SIG-M5 treated with dmso at 0.1 percent for 504 hours (cell line): ENCODE results near the gene SRRT.
"Not testable (repeated sequence)": the region's sequence is repeated elsewhere in the genome, so short reads cannot be mapped to it uniquely, and the experiment has no call there.

Experiments used
- DNase-seq: peaks from one replicate; lab custom pipeline; 2025; ENCODE audit not compliant: unreplicated experiment; lab: John Stamatoyannopoulos, UW

Gene SRRT

DNA sequence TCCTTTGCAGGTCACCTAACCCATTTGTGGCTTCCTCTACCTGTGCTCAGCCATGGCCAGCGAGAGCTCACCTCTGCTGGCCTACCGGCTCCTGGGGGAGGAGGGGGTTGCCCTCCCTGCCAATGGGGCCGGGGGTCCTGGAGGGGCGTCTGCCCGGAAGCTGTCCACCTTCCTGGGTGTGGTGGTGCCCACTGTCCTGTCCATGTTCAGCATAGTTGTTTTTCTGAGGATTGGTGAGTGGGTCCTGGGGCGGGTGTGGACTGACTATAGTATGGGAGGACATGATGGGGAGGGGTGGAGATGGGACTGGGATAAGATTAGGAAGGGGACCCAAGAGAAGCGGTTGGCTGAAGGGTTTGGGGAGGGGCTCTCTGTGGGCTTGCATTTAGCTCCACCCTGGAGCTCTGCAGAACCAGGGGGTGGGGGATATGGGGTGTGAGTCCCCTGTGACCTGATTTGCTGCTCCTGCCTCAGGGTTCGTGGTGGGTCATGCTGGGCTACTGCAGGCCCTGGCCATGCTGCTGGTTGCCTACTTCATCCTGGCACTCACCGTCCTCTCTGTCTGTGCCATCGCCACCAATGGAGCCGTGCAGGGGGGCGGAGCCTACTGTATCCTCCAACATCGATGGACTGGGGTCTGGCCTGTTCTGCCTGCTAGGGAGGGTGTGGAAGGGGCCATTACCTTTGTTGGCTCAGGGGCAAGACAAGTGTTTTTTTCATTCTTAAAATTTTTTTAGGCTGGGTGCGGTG lies 20.6 kb upstream of the SRRT start:
- no peak for DNase-seq

DNA sequence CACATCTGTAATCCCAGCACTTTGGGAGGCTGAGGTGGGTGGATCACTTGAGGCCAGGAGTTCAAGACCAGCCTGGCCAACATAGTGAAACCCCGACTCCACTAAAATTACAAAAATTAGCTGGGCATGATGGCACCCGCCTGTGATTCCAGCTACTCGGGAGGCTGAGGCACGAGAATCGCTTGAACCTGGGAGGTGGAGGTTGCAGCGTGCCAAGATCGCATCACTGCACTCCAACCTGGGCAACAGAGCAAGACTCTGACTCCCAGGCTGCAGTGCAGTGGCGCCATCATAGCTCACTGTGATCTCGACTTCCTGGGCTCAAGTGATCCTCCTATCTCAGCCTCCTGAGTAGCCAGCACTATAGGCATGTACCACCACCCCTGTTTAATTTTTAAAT lies 20.0 kb upstream of the SRRT start:
- not testable (repeated sequence) for DNase-seq

DNA sequence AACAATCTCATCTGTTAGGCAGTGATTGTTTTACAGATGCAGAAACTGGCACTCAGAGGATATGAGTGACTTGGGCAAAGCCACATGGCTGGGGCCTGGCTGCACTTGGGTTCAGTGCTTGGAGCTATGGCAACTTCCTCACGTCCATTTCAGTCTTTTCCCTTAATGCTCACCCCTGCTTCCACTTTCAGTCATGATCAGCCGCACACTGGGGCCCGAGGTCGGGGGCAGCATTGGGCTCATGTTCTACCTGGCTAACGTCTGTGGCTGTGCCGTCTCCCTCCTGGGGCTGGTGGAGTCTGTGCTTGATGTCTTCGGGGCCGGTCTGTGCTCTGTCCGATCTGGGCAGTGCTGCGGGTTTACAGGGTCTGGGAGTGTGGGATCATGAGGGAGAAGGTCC lies 19.4 kb upstream of the SRRT start:
- no peak for DNase-seq

- DNase-seq: no peak
Measured at GRCh38 chr7:100856871-100857282, 18.0 kb upstream of the SRRT start.

- DNase-seq: no peak
Measured at GRCh38 chr7:100859856-100860255, 15.0 kb upstream of the SRRT start.

- DNase-seq: no peak
Measured at GRCh38 chr7:100860702-100861615, 13.9 kb upstream of the SRRT start.

GRCh38 chr7:100861616-100861985 lies 13.3 kb upstream of the SRRT start:
- DNase-seq: no peak

DNA sequence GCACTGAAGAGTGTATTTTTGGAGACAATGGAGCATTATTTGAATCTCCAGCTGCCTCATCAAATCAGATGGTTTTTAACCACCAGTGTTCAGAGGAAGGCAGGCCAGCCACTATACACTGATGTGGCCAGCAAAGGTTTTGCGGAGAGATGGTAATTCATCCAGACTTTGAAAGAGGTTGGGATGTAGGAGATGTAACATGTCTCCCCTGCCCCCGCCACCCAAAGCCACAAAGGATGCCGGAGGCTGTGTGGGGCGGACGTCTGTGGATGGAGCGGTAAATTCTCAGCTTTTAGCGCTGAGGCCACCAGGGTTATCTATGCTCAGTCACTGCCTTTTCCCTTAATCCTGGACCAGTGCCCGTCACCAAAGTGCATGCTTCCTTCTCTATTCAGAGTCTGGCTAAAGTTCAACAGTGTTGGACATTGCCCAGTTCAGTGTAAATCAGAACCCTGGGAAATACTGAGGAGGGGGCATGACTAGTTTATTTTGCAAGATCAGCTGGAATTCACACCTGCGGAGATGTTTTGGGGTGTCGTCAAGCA lies 11.4 kb upstream of the SRRT start:
- no peak for DNase-seq

- DNase-seq: no peak
Measured at GRCh38 chr7:100864263-100864845, 10.5 kb upstream of the SRRT start.

GRCh38 chr7:100865372-100865911 lies 9.5 kb upstream of the SRRT start:
- no peak for DNase-seq

DNA sequence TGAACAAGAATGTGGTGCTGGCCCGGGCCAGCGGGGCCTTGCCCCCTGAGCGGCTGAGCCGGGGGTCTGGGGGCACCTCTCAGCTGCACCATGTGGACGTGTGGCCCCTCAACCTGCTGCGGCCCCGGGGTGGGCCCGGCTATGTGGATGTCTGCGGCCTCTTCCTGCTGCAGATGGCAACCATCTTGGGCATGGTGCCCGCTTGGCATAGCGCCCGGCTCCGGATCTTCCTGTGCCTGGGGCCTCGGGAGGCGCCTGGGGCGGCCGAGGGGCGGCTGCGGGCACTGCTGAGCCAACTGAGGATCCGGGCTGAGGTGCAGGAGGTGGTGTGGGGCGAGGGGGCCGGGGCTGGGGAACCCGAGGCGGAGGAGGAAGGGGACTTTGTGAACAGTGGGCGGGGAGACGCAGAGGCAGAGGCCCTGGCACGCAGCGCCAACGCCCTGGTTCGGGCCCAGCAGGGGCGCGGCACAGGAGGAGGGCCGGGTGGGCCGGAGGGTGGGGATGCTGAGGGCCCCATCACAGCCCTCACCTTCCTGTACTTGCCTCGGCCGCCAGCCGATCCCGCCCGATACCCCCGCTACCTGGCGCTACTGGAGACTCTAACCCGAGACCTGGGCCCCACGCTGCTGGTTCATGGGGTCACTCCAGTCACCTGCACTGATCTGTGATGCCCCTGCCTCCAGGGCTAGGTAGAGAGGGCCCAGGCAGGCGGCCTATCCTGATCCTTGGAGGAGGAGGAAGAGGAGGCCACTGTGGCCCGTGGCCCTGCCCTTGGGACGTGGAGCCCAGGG lies 8.8 kb upstream of the SRRT start:
- no peak for DNase-seq

- no peak for DNase-seq
Measured at GRCh38 chr7:100866729-100867039, 8.2 kb upstream of the SRRT start.

DNA sequence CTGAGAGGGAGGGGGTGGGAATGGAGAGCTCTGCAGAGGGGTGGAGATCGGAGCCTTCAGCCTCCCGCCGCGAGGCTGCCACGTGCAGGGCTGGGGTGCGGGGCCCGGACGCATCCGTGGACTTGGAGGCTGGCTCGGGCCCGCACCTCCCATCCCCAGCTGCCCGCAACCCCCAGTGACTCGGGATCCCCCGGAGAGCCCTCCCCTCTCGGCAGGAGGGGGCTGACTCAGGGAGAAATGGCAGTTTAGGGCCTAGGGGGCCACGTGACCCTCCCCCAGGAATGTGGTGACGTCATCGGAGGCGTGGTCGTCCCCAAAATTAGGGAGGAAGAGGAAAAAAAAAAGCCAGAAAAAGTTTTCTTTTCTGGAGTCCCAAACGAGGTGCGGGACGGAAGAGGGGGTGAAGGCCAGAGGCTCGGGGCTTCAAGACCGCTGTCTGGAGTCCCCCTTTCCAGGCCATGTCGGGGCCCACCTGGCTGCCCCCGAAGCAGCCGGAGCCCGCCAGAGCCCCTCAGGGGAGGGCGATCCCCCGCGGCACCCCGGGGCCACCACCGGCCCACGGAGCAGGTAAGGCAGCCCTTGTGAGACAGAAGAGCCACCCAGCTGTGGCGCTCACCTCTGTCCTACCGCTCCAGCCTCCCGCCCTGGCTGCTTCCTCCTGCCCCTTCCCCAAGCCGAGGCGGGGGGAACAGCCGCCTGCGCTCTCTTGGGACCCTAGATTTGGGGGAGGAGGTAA lies 7.7 kb upstream of the SRRT start, which contains the start of gene TRIP6:
TSS of gene TRIP6 (plus strand) at position 348 of the 736 bp plus-strand sequence. CDS start at position 459, 111 bp downstream.
- DNase-seq: peak; percentile 77

DNA sequence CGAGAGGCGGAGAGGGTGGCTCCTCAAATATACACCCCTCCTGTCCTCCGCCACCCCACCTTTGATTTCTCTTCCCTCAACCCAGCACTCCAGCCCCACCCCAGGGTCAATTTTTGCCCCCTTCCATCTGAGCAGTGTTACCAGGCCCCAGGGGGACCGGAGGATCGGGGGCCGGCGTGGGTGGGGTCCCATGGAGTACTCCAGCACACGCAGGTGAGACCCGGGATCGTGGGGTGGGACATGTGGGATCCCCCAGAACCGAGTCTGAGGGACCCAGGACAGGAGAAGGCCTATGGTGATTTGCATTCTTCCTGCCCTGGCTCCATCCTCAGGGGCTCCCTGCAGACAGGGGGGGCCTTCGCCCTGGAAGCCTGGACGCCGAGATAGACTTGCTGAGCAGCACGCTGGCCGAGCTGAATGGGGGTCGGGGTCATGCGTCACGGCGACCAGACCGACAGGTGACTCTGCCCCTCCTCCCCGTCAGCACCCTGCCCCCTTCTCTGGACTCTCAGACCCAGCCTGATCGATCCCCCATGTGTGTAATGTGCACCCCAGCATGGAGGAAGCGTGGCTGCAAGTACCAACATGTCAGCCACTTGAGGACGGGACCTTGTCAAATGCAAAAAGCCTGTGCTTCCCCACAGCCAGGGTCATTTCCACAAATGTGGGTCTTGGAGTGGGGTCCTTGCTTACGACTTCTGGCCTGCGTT lies 7.0 kb upstream of the SRRT start:
- DNase-seq: no peak

- DNase-seq: no peak
Measured at GRCh38 chr7:100873599-100874299, 1.2 kb upstream of the SRRT start.

DNA sequence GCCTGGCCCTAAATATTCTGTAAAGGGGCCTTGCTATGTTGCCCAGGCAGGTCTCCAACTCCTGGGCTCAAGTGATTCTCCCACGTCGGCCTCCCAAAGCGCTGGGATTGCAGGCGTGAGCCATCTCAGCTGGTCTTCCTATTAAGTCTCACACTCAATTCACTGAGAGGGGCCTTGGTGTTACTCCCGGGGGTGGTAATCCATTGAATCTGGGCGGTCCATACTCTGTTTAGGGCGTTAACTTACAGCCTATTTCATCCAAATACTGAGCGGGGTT lies 665 bp upstream of the SRRT start:
- DNase-seq: no peak

GRCh38 chr7:100875356-100875751 lies 451 bp downstream of the SRRT start:
- no peak for DNase-seq

GRCh38 chr7:100878013-100878412 lies 3.1 kb downstream of the SRRT start:
- DNase-seq: no peak

- no peak for DNase-seq
Measured at GRCh38 chr7:100878685-100879084, 3.8 kb downstream of the SRRT start.
